ENCODE results near the gene EPGN.

DNA sequence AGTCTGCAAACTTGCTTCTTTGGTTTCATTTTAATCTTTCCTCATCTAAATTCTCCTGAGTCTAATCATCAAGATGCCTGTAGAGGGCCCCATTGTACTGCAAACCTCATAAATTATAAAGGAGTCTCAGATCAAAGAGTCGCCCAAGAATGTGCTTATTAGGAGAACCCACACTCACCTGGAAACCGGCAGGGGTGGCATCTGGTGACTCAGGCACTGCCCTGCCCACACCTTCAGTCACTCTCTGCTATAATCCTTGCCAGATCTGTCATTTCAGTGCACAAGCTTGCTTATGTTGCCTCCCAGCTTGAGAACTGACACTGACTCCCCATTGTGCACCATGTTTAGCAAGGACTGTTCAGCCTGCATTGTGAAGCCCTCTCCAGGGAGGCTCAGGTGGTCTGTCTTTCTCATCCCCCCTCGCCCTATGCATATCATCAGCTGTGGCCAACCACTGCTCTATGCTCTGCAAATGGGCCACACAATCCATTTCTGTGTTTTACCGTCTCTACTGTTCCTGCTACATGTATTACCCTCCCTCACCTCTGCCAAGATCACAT is 12.4 kb downstream of the EPGN start:
- no peak for TF ChIP-seq POLR2AphosphoS5 (IDR thresholded peaks at IDR 0.05)
- no peak for TF ChIP-seq POLR2A (IDR thresholded peaks at IDR 0.05)
